Mesendoderm (in vitro differentiated cells): ENCODE data around the gene CLIC6.

Source experiments
- DNase-seq: peaks from one replicate; pipeline ENCODE4 v3.0.0; 2013
- H2AK5ac ChIP-seq: 2 replicates; pipeline ENCODE4 v1.6.1; 2013; ENCODE audit warnings: low read length, inconsistent platforms
- H2BK120ac ChIP-seq: 2 replicates; pipeline ENCODE4 v1.6.1; 2013; ENCODE audit warnings: low read depth, mild to moderate bottlenecking, low read length, moderate library complexity, mixed read lengths
- H2BK15ac ChIP-seq: replicated peaks from 2 replicates; pipeline ENCODE4 v1.6.1; 2013; ENCODE audit warnings: low read depth, mild to moderate bottlenecking, moderate library complexity
- H2BK5ac ChIP-seq: 2 replicates; pipeline ENCODE4 v1.6.1; 2013; ENCODE audit warnings: low read length, inconsistent platforms
- H3K18ac ChIP-seq: 2 replicates; pipeline ENCODE4 v1.6.1; 2013; ENCODE audit warnings: mild to moderate bottlenecking, low read length, mixed read lengths
- H3K23ac ChIP-seq: one replicate; pipeline ENCODE4 v1.6.1; 2013; ENCODE audit warnings: low read length
- H3K27ac ChIP-seq: 2 replicates; pipeline ENCODE4 v1.5.1; 2013; ENCODE audit warnings: low read depth, mild to moderate bottlenecking, inconsistent platforms, low read length, moderate library complexity
- H3K27me3 ChIP-seq: 2 replicates; pipeline ENCODE4 v1.6.1; 2013; ENCODE audit warnings: low read length, control low read depth, mild to moderate bottlenecking, inconsistent platforms; ENCODE audit not compliant: insufficient read depth, poor library complexity
- H3K36me3 ChIP-seq: 2 replicates; pipeline ENCODE4 v1.6.1; 2013; ENCODE audit warnings: low read length, inconsistent platforms; ENCODE audit not compliant: control insufficient read depth, insufficient read depth
- H3K4ac ChIP-seq: one replicate; pipeline ENCODE4 v1.6.1; 2013; ENCODE audit warnings: low read depth, mild to moderate bottlenecking, low read length, moderate library complexity
- H3K4me1 ChIP-seq: 2 replicates; pipeline ENCODE4 v1.6.1; 2013; ENCODE audit warnings: low read depth, low read length, inconsistent platforms; ENCODE audit not compliant: control insufficient read depth
- H3K4me2 ChIP-seq: 2 replicates; pipeline ENCODE4 v1.6.1; 2013; ENCODE audit warnings: low read length
- H3K4me3 ChIP-seq: 2 replicates; pipeline ENCODE4 v1.5.1; 2013; ENCODE audit warnings: mild to moderate bottlenecking, low read length
- H3K56ac ChIP-seq: one replicate; pipeline ENCODE4 v1.6.1; 2013; ENCODE audit warnings: low read length
- H3K79me1 ChIP-seq: 2 replicates; pipeline ENCODE4 v1.6.1; 2013; ENCODE audit warnings: low read length, inconsistent platforms
- H3K79me2 ChIP-seq: 2 replicates; pipeline ENCODE4 v1.6.1; 2013; ENCODE audit warnings: mild to moderate bottlenecking, low read length; ENCODE audit not compliant: control insufficient read depth, insufficient read depth
- H3K9ac ChIP-seq: 2 replicates; pipeline ENCODE4 v1.6.1; 2013; ENCODE audit warnings: low read length, inconsistent platforms
- H4K5ac ChIP-seq: one replicate; pipeline ENCODE4 v1.6.1; 2013; ENCODE audit warnings: low read length
- H4K8ac ChIP-seq: one replicate; pipeline ENCODE4 v1.6.1; 2013; ENCODE audit warnings: low read depth, mild to moderate bottlenecking, control low read depth, low read length, moderate library complexity
- WGBS: extraction: QIAGEN DNeasy Blood & Tissue Kit; methylation state at CpG from one replicate; pipeline ENCODE4 v1.1.7; 2013; ENCODE audit warnings: low lambda C conversion rate, missing lambda C conversion rate; ENCODE audit not compliant: insufficient coverage; ENCODE audit errors: extremely low coverage; 5-methylcytosine and 5-hydroxymethylcytosine counted together

The CLIC6 gene

DNA sequence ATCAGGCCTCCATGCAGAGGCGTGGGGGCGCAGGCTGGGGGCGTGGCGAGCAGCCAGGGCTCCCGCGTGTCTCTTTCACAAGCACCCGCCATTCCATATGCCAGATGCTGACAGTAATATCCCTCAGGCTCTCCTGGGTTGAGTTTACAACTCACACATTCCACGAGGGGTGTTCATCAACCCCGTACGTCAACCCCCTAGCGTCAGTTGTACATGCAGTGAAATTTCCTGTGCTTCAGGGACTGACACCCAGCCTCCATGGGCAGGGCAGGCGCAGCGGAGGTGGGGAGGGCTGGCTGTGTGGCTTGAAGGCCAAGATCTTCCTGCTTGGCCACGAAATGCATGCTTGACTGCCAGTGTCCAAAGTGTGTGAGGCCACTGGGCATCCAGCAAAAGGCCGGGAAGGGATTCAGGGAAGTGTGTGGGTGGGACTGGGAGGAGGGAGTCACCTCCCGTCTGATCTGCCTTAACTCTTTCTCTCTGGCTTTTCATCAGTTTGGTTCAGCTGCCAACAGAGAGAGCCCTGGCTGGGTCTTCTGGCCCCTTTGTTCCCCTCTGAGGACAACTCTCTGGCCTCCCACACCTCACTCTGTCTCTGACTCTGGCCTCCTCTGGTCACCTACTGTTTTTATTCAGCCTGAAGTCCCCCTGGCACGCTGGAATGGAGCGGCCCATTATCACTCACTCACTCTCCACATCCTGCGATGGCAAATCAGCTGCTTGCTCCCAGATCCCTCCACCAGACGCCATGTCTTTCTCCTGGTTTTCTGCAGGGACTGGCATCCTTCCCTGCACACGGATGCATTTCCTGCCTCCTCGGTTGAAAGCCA lies 33.8 kb downstream of the CLIC6 start:
- no peaks in the 10 kb centered on the region for H3K4me1 ChIP-seq
- no peak overlapping the region for H3K9ac ChIP-seq
- H3K4me2 ChIP-seq, result no peak overlapping the region
- no peak overlapping the region for H2BK5ac ChIP-seq
- no peak overlapping the region for H3K4me3 ChIP-seq
- no peak overlapping the region for H4K5ac ChIP-seq
- H4K8ac ChIP-seq, result no peak overlapping the region
- H2BK15ac ChIP-seq, result no peak overlapping the region
- H3K56ac ChIP-seq, result no peak overlapping the region
- H3K27ac ChIP-seq, result no peak overlapping the region
- no peaks in the 10 kb centered on the region for H3K27me3 ChIP-seq
- no peaks in the 10 kb centered on the region for H3K79me2 ChIP-seq
- H3K79me1 ChIP-seq, result no peaks in the 10 kb centered on the region
- H2BK120ac ChIP-seq, result no peak overlapping the region
- no peak overlapping the region for H3K4ac ChIP-seq
- DNase-seq, result no peak
- H2AK5ac ChIP-seq, result no peak overlapping the region
- H3K36me3 ChIP-seq, result no peaks in the 10 kb centered on the region
- WGBS, result no CpG with 5 or more reads among the region's 22 CpGs
- no peak overlapping the region for H3K18ac ChIP-seq
- H3K23ac ChIP-seq, result no peak overlapping the region

DNA sequence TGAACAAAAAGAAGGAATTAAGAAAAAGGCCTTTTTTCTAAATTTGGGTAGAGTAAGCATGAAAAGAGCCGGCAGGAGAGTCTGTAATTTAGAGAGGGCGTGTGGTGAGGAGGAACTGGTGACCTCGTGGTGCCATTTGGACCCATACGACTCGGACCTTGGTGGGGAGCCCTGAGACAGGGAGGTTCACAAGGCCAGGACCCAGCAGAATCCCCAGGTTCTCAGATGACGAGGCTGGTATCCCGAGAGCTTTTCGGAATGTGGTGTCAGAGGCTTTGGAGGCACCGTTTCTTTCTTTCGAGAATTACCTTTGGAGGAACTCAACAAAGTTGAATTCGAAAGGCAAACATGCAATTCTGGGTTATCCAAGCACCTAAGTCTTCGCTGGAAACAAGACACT lies 34.8 kb downstream of the CLIC6 start:
- Histone ChIP-seq H2BK15ac (no peak overlapping the region), H3K27ac (no peak overlapping the region), H2BK120ac (no peak overlapping the region), H3K4me3 (no peak overlapping the region), H2AK5ac (no peak overlapping the region), H3K18ac (no peak overlapping the region), H3K27me3 (no peaks in the 10 kb centered on the region), H3K4me2 (no peak overlapping the region), H4K8ac (no peak overlapping the region), H3K79me1 (no peaks in the 10 kb centered on the region), H3K36me3 (no peaks in the 10 kb centered on the region), H3K9ac (no peak overlapping the region), H4K5ac (no peak overlapping the region), H3K56ac (no peak overlapping the region), H3K23ac (no peak overlapping the region), H3K4ac (no peak overlapping the region), H3K4me1 (no peaks in the 10 kb centered on the region), H3K79me2 (no peaks in the 10 kb centered on the region), H2BK5ac (no peak overlapping the region)
- no peak for DNase-seq
- no CpG with 5 or more reads among the region's 12 CpGs for WGBS

DNA sequence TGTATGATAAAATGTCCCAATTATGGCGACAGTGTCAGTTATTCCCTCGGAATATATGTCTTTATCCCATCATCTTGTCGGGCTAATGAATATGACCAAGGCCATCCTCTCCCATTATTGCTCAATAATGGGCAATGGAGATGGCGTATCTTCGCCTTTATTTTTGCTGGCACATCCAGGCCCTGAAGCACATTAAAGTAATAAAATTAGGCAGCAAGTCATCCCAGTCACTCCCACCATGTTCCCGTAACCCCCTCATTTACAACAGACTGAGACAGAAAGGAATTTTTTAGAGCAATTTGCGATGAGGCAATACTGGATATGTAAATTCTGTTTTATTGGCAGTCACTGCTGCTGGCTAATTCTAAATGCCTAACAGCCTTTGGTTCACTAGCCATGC lies 35.3 kb downstream of the CLIC6 start:
- DNase-seq, result peak; percentile 40
- H3K9ac ChIP-seq, result no peak overlapping the region
- H2BK15ac ChIP-seq, result no peak overlapping the region
- H3K79me2 ChIP-seq, result no peaks in the 10 kb centered on the region
- no peak overlapping the region for H3K27ac ChIP-seq
- H3K23ac ChIP-seq, result no peak overlapping the region
- H3K4me2 ChIP-seq, result no peak overlapping the region
- H3K18ac ChIP-seq, result no peak overlapping the region
- H2BK5ac ChIP-seq, result no peak overlapping the region
- no peak overlapping the region for H4K8ac ChIP-seq
- H2AK5ac ChIP-seq, result no peak overlapping the region
- no peak overlapping the region for H2BK120ac ChIP-seq
- no CpG with 5 or more reads among the region's 7 CpGs for WGBS
- no peaks in the 10 kb centered on the region for H3K79me1 ChIP-seq
- H4K5ac ChIP-seq, result no peak overlapping the region
- no peak overlapping the region for H3K56ac ChIP-seq
- H3K4me1 ChIP-seq, result no peaks in the 10 kb centered on the region
- no peak overlapping the region for H3K4me3 ChIP-seq
- no peak overlapping the region for H3K4ac ChIP-seq
- H3K27me3 ChIP-seq, result no peaks in the 10 kb centered on the region
- no peaks in the 10 kb centered on the region for H3K36me3 ChIP-seq

DNA sequence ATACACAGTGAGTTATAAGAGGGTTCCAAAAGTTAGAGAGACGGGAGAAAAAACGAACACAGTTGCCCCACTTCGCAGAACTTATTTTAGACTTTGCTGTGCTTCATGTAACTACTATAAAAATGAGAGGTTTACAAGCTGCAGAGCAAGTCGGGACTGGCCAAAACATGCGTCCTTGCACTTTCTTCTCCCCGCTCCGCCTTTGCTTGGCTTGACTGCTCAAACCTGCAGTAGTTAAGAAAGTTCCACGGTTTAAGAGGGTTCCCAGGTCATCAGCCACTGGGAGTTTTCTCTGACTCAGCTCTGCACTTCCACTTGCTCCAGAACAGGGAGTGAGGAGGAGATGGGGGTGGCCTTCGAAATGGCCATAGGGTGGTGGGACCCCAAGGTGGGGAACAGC lies 36.2 kb downstream of the CLIC6 start:
- H4K5ac ChIP-seq, result no peak overlapping the region
- H3K27me3 ChIP-seq, result no peaks in the 10 kb centered on the region
- no peaks in the 10 kb centered on the region for H3K4me1 ChIP-seq
- no peak overlapping the region for H3K27ac ChIP-seq
- no peaks in the 10 kb centered on the region for H3K36me3 ChIP-seq
- H3K9ac ChIP-seq, result no peak overlapping the region
- H3K18ac ChIP-seq, result no peak overlapping the region
- H3K4me3 ChIP-seq, result no peak overlapping the region
- no peak overlapping the region for H4K8ac ChIP-seq
- H2BK5ac ChIP-seq, result no peak overlapping the region
- no peak overlapping the region for H2AK5ac ChIP-seq
- no peaks in the 10 kb centered on the region for H3K79me2 ChIP-seq
- H2BK120ac ChIP-seq, result no peak overlapping the region
- H3K23ac ChIP-seq, result no peak overlapping the region
- DNase-seq, result no peak
- no peak overlapping the region for H3K4ac ChIP-seq
- WGBS, result no CpG with 5 or more reads among the region's 9 CpGs
- no peak overlapping the region for H2BK15ac ChIP-seq
- H3K4me2 ChIP-seq, result no peak overlapping the region
- H3K56ac ChIP-seq, result no peak overlapping the region
- no peaks in the 10 kb centered on the region for H3K79me1 ChIP-seq

DNA sequence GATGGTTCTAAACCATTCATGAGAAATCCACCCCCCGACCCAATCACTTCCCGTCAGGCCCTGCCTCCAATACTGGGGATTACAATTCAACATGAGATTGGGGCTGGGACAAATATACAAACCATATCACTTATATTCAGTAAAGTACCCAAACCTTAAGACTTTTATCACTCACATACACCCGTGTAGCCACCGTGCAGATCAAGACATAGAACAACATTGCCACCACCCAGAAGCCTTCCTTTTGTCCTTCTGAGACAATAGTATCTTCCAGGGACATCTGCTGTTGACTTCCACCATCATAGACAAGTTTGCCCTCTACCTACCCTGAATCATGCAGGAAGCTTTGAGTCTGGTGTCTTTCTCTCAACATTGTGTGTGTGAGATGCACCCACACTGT lies 37.5 kb downstream of the CLIC6 start:
- Histone ChIP-seq H3K56ac (no peak overlapping the region), H3K4me1 (no peaks in the 10 kb centered on the region), H3K4ac (no peak overlapping the region), H3K36me3 (no peaks in the 10 kb centered on the region), H3K18ac (no peak overlapping the region), H2AK5ac (no peak overlapping the region), H2BK15ac (no peak overlapping the region), H3K27me3 (no peaks in the 10 kb centered on the region), H3K79me1 (no peaks in the 10 kb centered on the region), H2BK5ac (no peak overlapping the region), H3K4me3 (no peak overlapping the region), H3K27ac (no peak overlapping the region), H3K4me2 (no peak overlapping the region), H4K8ac (no peak overlapping the region), H3K9ac (no peak overlapping the region), H3K79me2 (no peaks in the 10 kb centered on the region), H2BK120ac (no peak overlapping the region), H4K5ac (no peak overlapping the region), H3K23ac (no peak overlapping the region)
- WGBS, result no CpG with 5 or more reads among the region's 4 CpGs
- DNase-seq, result no peak

DNA sequence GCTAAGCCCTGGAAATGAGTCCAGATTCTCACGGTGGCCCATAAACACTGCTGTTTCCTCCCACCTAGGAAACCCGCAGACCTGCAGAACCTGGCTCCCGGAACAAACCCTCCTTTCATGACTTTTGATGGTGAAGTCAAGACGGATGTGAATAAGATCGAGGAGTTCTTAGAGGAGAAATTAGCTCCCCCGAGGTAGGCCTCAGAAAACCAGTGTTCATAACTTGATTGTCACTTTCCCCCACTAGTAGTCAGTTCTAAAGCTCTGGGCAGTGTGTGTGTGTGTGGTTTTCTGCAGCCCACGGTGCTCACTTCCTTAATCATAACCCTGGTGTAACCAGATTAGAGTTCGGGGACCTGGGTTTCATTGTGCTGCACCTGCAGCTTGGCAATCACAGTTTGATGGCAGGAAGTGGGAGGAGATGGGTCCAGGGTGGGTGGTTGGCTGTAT lies 39.1 kb downstream of the CLIC6 start:
- H3K23ac ChIP-seq, result no peak overlapping the region
- no peak for DNase-seq
- no peak overlapping the region for H3K9ac ChIP-seq
- no peak overlapping the region for H4K5ac ChIP-seq
- H2BK15ac ChIP-seq, result no peak overlapping the region
- H3K4ac ChIP-seq, result no peak overlapping the region
- H2BK120ac ChIP-seq, result no peak overlapping the region
- H2AK5ac ChIP-seq, result no peak overlapping the region
- H2BK5ac ChIP-seq, result no peak overlapping the region
- H3K56ac ChIP-seq, result no peak overlapping the region
- H3K27ac ChIP-seq, result no peak overlapping the region
- no peaks in the 10 kb centered on the region for H3K36me3 ChIP-seq
- H3K27me3 ChIP-seq, result no peaks in the 10 kb centered on the region
- no peak overlapping the region for H4K8ac ChIP-seq
- H3K4me2 ChIP-seq, result no peak overlapping the region
- WGBS, result no CpG with 5 or more reads among the region's 8 CpGs
- no peaks in the 10 kb centered on the region for H3K79me1 ChIP-seq
- no peak overlapping the region for H3K4me3 ChIP-seq
- no peak overlapping the region for H3K18ac ChIP-seq
- no peaks in the 10 kb centered on the region for H3K79me2 ChIP-seq
- no peaks in the 10 kb centered on the region for H3K4me1 ChIP-seq
